Adipocyte (in vitro differentiated cells): ENCODE results near the gene IL6R.

ENCODE experiments used
- DNase-seq: peaks from one replicate; pipeline ENCODE4 v3.0.0-alpha.2; 2015; ENCODE audit warnings: low read depth
- H3K27me3 ChIP-seq: replicated peaks from 2 replicates; pipeline ENCODE4 v1.7.0; 2013; ENCODE audit warnings: mild to moderate bottlenecking, low read length, moderate library complexity; ENCODE audit not compliant: control insufficient read depth, insufficient read depth
- H3K36me3 ChIP-seq: 2 replicates; pipeline ENCODE4 v1.7.0; 2013; ENCODE audit warnings: low read length, mild to moderate bottlenecking, moderate library complexity; ENCODE audit not compliant: control insufficient read depth, insufficient read depth, severe bottlenecking
- H3K4me1 ChIP-seq: 2 replicates; pipeline ENCODE4 v1.7.0; 2013; ENCODE audit warnings: mild to moderate bottlenecking, low read length, moderate library complexity; ENCODE audit not compliant: control insufficient read depth, insufficient read depth
- H3K4me3 ChIP-seq: 2 replicates; pipeline ENCODE4 v1.7.0; 2013; ENCODE audit warnings: mild to moderate bottlenecking, low read length, moderate library complexity
- H3K9ac ChIP-seq: 2 replicates; pipeline ENCODE4 v1.7.0; 2013; ENCODE audit warnings: mild to moderate bottlenecking, low read length, moderate library complexity
- H3K9me3 ChIP-seq: 2 replicates; pipeline ENCODE4 v1.7.0; 2013; ENCODE audit warnings: mild to moderate bottlenecking, low read length, moderate library complexity; ENCODE audit not compliant: control insufficient read depth

IL6R gene

GRCh38 chr1:154463512-154463990, 58.4 kb downstream of the IL6R start:
- no peak for DNase-seq
- Histone ChIP-seq H3K4me1 (peaks cover 23% of the 10 kb centered on the region), H3K36me3 (peaks cover 19% of the 10 kb centered on the region), H3K4me3 (no peak overlapping the region), H3K27me3 (no peaks in the 10 kb centered on the region), H3K9ac (peak overlapping the region; percentile 31), H3K9me3 (no peaks in the 10 kb centered on the region)

- no peak for DNase-seq
- Histone ChIP-seq H3K36me3 (peaks cover 14% of the 10 kb centered on the region), H3K9ac (peak overlapping the region; percentile 7), H3K4me1 (peaks cover 23% of the 10 kb centered on the region), H3K27me3 (no peaks in the 10 kb centered on the region), H3K9me3 (no peaks in the 10 kb centered on the region), H3K4me3 (no peak overlapping the region)
Measured at GRCh38 chr1:154465621-154466195, 60.6 kb downstream of the IL6R start.

- no peaks in the 10 kb centered on the region for H3K27me3 ChIP-seq
- H3K4me3 ChIP-seq, result no peak overlapping the region
- H3K36me3 ChIP-seq, result peaks cover 11% of the 10 kb centered on the region
- no peaks in the 10 kb centered on the region for H3K9me3 ChIP-seq
- no peak for DNase-seq
- peak overlapping the region; percentile 7 for H3K9ac ChIP-seq
- H3K4me1 ChIP-seq, result peaks cover 23% of the 10 kb centered on the region
Measured at GRCh38 chr1:154466206-154466605, 61.1 kb downstream of the IL6R start.

GRCh38 chr1:154466921-154467417, 61.8 kb downstream of the IL6R start:
- no peaks in the 10 kb centered on the region for H3K27me3 ChIP-seq

GRCh38 chr1:154467434-154468102, 62.4 kb downstream of the IL6R start:
- H3K27me3 ChIP-seq, result no peaks in the 10 kb centered on the region
- no peak for DNase-seq

More at GRCh38 chr1:154466921-154467417, 61.8 kb downstream of the IL6R start:
- no peak for DNase-seq
- H3K4me1 ChIP-seq, result peaks cover 23% of the 10 kb centered on the region
- H3K9ac ChIP-seq, result no peak overlapping the region
- peaks cover 11% of the 10 kb centered on the region for H3K36me3 ChIP-seq
- H3K9me3 ChIP-seq, result no peaks in the 10 kb centered on the region
- H3K4me3 ChIP-seq, result no peak overlapping the region

GRCh38 chr1:154468535-154469250, 63.5 kb downstream of the IL6R start:
- Histone ChIP-seq H3K36me3 (peaks cover 11% of the 10 kb centered on the region), H3K4me3 (no peak overlapping the region), H3K9me3 (no peaks in the 10 kb centered on the region), H3K4me1 (peaks cover 13% of the 10 kb centered on the region), H3K9ac (no peak overlapping the region), H3K27me3 (no peaks in the 10 kb centered on the region)
- no peak for DNase-seq

More at GRCh38 chr1:154467434-154468102, 62.4 kb downstream of the IL6R start:
- no peaks in the 10 kb centered on the region for H3K9me3 ChIP-seq
- H3K36me3 ChIP-seq, result peaks cover 11% of the 10 kb centered on the region
- H3K4me3 ChIP-seq, result no peak overlapping the region
- H3K9ac ChIP-seq, result no peak overlapping the region
- peaks cover 21% of the 10 kb centered on the region for H3K4me1 ChIP-seq

- no peak overlapping the region for H3K9ac ChIP-seq
- no peaks in the 10 kb centered on the region for H3K27me3 ChIP-seq
- peaks cover 9% of the 10 kb centered on the region for H3K36me3 ChIP-seq
- no peak for DNase-seq
- no peak overlapping the region for H3K4me3 ChIP-seq
- H3K9me3 ChIP-seq, result no peaks in the 10 kb centered on the region
- peaks cover 16% of the 10 kb centered on the region for H3K4me1 ChIP-seq
Measured at GRCh38 chr1:154469844-154470560, 64.9 kb downstream of the IL6R start.

- peaks cover 12% of the 10 kb centered on the region for H3K4me1 ChIP-seq
- H3K9ac ChIP-seq, result no peak overlapping the region
- no peaks in the 10 kb centered on the region for H3K9me3 ChIP-seq
- H3K4me3 ChIP-seq, result no peak overlapping the region
- H3K36me3 ChIP-seq, result no peaks in the 10 kb centered on the region
- DNase-seq, result no peak
- no peaks in the 10 kb centered on the region for H3K27me3 ChIP-seq
Measured at GRCh38 chr1:154471304-154471703, 66.2 kb downstream of the IL6R start.

- no peak overlapping the region for H3K9ac ChIP-seq
- no peaks in the 10 kb centered on the region for H3K9me3 ChIP-seq
- no peaks in the 10 kb centered on the region for H3K27me3 ChIP-seq
- no peaks in the 10 kb centered on the region for H3K36me3 ChIP-seq
- peaks cover 6% of the 10 kb centered on the region for H3K4me1 ChIP-seq
- DNase-seq, result peak; percentile 67
- no peak overlapping the region for H3K4me3 ChIP-seq
Measured at GRCh38 chr1:154474802-154475201, 69.7 kb downstream of the IL6R start.

- no peaks in the 10 kb centered on the region for H3K9me3 ChIP-seq
- H3K4me1 ChIP-seq, result peaks cover 6% of the 10 kb centered on the region
- H3K27me3 ChIP-seq, result no peaks in the 10 kb centered on the region
- no peak overlapping the region for H3K4me3 ChIP-seq
- no peak overlapping the region for H3K9ac ChIP-seq
- H3K36me3 ChIP-seq, result no peaks in the 10 kb centered on the region
- no peak for DNase-seq
Measured at GRCh38 chr1:154476791-154477190, 71.6 kb downstream of the IL6R start.

GRCh38 chr1:154478013-154478412, 72.9 kb downstream of the IL6R start:
- Histone ChIP-seq H3K27me3 (no peaks in the 10 kb centered on the region), H3K9me3 (no peaks in the 10 kb centered on the region), H3K9ac (no peak overlapping the region), H3K4me1 (peaks cover 6% of the 10 kb centered on the region), H3K4me3 (no peak overlapping the region), H3K36me3 (no peaks in the 10 kb centered on the region)
- no peak for DNase-seq
